GM12801 (cell line): ENCODE measurements around the gene HSD11B2.

Experiments
- TF ChIP-seq, protein P1 (sequence below): IDR thresholded peaks from one replicate; pipeline ENCODE4 v1.5.1; 2011; ENCODE audit warnings: control low read depth; ENCODE audit not compliant: insufficient read length; ENCODE audit errors: extremely low read depth

The HSD11B2 gene

DNA sequence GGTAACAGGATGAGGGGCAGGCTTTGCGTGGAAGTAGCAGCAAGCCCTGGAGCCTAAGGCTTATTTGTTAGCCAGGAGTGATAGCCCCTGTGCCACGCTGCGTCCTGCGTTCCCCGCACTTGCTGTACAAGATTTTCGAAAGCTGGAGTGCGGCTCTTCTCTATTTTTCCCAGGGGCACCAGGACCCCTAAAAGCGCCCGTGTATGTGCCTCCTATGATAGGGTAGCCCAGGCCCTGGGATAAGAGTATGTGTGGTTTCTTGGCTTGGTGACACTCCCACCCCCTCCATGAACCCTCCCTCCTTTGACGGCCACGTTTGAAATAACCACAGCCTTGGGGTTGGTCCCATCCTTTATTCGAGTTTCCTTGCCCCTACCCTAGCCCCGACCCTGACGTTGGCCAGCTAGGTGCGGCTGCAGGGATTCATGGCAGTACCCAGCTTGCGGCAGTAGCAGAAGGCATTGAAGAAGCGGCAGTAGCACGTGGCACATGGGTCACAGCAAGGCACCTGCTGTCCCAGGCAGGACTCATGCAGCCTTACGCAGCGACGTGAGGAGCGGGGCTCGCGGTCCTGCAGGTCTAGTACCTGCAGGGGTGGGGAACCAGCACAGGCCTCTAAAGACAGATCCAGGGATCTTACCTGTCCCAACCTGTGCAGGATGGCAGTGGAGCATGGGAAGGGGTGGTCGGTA lies 51.5 kb downstream of the HSD11B2 start:
- TF ChIP-seq, protein P1, sequence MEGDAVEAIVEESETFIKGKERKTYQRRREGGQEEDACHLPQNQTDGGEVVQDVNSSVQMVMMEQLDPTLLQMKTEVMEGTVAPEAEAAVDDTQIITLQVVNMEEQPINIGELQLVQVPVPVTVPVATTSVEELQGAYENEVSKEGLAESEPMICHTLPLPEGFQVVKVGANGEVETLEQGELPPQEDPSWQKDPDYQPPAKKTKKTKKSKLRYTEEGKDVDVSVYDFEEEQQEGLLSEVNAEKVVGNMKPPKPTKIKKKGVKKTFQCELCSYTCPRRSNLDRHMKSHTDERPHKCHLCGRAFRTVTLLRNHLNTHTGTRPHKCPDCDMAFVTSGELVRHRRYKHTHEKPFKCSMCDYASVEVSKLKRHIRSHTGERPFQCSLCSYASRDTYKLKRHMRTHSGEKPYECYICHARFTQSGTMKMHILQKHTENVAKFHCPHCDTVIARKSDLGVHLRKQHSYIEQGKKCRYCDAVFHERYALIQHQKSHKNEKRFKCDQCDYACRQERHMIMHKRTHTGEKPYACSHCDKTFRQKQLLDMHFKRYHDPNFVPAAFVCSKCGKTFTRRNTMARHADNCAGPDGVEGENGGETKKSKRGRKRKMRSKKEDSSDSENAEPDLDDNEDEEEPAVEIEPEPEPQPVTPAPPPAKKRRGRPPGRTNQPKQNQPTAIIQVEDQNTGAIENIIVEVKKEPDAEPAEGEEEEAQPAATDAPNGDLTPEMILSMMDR = no peak

DNA sequence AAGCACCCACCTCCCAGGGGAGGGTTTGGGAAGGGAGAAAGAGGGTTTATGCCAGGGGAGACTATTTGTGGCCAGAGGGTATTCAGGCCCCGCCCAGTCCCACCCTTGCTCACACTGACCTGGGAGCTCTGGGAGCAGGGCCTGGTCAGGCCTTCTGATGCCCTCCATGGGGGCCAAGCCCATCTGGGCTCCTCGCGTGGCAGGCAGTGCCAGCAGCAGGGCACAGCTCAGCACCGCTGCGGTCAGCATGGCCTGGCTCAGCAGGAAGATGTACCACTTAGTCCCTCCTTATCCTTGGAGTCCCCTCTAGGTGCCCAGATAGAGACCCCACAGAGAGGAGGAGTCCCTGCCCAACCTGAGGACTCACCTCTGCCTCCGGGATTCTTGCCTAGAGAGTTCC lies 52.2 kb downstream of the HSD11B2 start, which contains the start of gene AGRP:
Gene AGRP (minus strand): TSS at position 398 of the 400 bp plus-strand sequence. CDS start 149 bp downstream, at position 249.
- TF ChIP-seq, protein P1 = no peak

- TF ChIP-seq, protein P1 = no peak
Measured at GRCh38 chr16:67483731-67484525, 53.0 kb downstream of the HSD11B2 start.

- TF ChIP-seq, protein P1 = no peak
Measured at GRCh38 chr16:67486805-67487204, 55.9 kb downstream of the HSD11B2 start.
